PC-9 (cell line): ENCODE results near the gene ZNF598.

ENCODE experiments used
- EZH2 ChIP-seq: fragments of 200-600 bp; sonication (generic); IDR thresholded peaks from 2 replicates; pipeline ENCODE4 v1.8.0; 2017; ENCODE audit warnings: antibody characterized with exemption, low read depth
- TF ChIP-seq, protein P1 (sequence below): fragments of 200-600 bp; sonication (generic); conservative IDR thresholded peaks from 2 replicates; pipeline ENCODE4 v1.6.1; 2017; ENCODE audit warnings: mixed run types, antibody characterized with exemption, mild to moderate bottlenecking, moderate library complexity

DNA sequence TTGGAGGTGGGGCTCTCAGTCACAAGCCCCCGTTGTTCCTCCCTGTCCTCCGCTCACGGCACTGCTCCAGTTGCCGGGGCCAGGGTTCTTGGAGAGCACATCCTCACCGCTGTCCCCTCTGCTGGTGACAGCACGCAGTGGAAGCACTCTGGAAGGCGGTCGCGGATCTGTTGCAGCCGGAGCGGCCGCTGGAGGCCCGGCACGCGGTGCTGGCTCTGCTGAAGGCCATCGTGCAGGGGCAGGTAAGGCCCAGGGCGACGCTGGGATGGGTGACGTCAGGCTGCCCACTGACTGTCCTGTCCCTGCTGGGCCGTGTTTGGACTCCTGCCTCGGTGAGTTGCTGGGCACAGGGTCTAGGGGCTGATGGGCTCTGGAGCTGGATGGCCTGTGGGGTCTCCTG lies 43.6 kb upstream of the ZNF598 start:
- TF ChIP-seq, protein P1, sequence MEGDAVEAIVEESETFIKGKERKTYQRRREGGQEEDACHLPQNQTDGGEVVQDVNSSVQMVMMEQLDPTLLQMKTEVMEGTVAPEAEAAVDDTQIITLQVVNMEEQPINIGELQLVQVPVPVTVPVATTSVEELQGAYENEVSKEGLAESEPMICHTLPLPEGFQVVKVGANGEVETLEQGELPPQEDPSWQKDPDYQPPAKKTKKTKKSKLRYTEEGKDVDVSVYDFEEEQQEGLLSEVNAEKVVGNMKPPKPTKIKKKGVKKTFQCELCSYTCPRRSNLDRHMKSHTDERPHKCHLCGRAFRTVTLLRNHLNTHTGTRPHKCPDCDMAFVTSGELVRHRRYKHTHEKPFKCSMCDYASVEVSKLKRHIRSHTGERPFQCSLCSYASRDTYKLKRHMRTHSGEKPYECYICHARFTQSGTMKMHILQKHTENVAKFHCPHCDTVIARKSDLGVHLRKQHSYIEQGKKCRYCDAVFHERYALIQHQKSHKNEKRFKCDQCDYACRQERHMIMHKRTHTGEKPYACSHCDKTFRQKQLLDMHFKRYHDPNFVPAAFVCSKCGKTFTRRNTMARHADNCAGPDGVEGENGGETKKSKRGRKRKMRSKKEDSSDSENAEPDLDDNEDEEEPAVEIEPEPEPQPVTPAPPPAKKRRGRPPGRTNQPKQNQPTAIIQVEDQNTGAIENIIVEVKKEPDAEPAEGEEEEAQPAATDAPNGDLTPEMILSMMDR, result no peak
- TF ChIP-seq EZH2, result no peak
